OCI-LY7 (cell line): ENCODE measurements around the gene COL6A3. TPM values are rescaled to one million over a fixed set of nuclear protein-coding genes. Genes with fewer than 3 reads are reported as not detected.

ENCODE experiments used
- BruUV-seq: library from RNA; stranded (reverse); fragments of 400-500 nt; replicated peaks from 2 replicates; lab custom pipeline; 2021; lab: Mats Ljungman, UMichigan
- CTCF ChIA-PET: fragments of 300-600 bp; sonication (Branson Sonifier 250); formaldehyde crosslinking; loops from one replicate; lab custom pipeline; 2022; ENCODE audit warnings: antibody characterized with exemption; ENCODE audit not compliant: unreplicated experiment; lab: Charles Lee
- POLR2A ChIA-PET: fragments of 300-600 bp; sonication (Branson Sonifier 250); formaldehyde crosslinking; loops from one replicate; lab custom pipeline; 2022; ENCODE audit warnings: antibody characterized with exemption; lab: Charles Lee
- DNase-seq: peaks from one replicate; pipeline ENCODE4 v3.0.0-alpha.2; 2015; ENCODE audit warnings: low spot score
- H2AFZ ChIP-seq: fragments of 200-600 bp; sonication (generic), shearing (Covaris generic); 2 replicates; pipeline ENCODE4 v1.6.1; 2014; ENCODE audit warnings: mild to moderate bottlenecking, antibody characterized with exemption, low read length, moderate library complexity
- H3K27ac ChIP-seq: fragments of 200-600 bp; sonication (generic); 2 replicates; pipeline ENCODE4 v1.5.1; 2014; ENCODE audit warnings: mixed run types, low read depth, mild to moderate bottlenecking, moderate library complexity, low read length, inconsistent platforms; ENCODE audit not compliant: poor library complexity, severe bottlenecking
- H3K36me3 ChIP-seq: fragments of 200-600 bp; sonication (generic); 2 replicates; pipeline ENCODE4 v1.6.1; 2014; ENCODE audit warnings: mild to moderate bottlenecking, antibody characterized with exemption, low read length, moderate library complexity, mixed read lengths; ENCODE audit not compliant: insufficient read depth
- H3K4me1 ChIP-seq: fragments of 200-600 bp; sonication (generic); 2 replicates; pipeline ENCODE4 v1.5.1; 2014; ENCODE audit warnings: mild to moderate bottlenecking, low read length; ENCODE audit not compliant: insufficient read depth, poor library complexity, severe bottlenecking
- H3K4me2 ChIP-seq: fragments of 200-600 bp; sonication (generic); 2 replicates; pipeline ENCODE4 v1.6.1; 2014; ENCODE audit warnings: mild to moderate bottlenecking, low read length
- H3K4me3 ChIP-seq: fragments of 200-600 bp; sonication (generic); 2 replicates; pipeline ENCODE4 v1.5.1; 2014; ENCODE audit warnings: mild to moderate bottlenecking, low read depth, low read length; ENCODE audit not compliant: poor library complexity, severe bottlenecking
- H3K79me2 ChIP-seq: fragments of 200-600 bp; sonication (generic); 2 replicates; pipeline ENCODE4 v1.6.1; 2016; ENCODE audit warnings: low read depth, mild to moderate bottlenecking, low read length, moderate library complexity, mixed read lengths; ENCODE audit not compliant: insufficient read depth
- H3K9me2 ChIP-seq: fragments of 200-600 bp; sonication (generic); 2 replicates; pipeline ENCODE4 v1.6.1; 2016; ENCODE audit warnings: mild to moderate bottlenecking, low read length, mixed read lengths; ENCODE audit not compliant: insufficient read depth
- H3K9me3 ChIP-seq: fragments of 200-600 bp; sonication (generic); 2 replicates; pipeline ENCODE4 v1.6.1; 2014; ENCODE audit warnings: mild to moderate bottlenecking, mixed run types, low read length, mixed read lengths
- H4K20me1 ChIP-seq: fragments of 200-600 bp; sonication (generic); 2 replicates; pipeline ENCODE4 v1.6.1; 2014; ENCODE audit warnings: mild to moderate bottlenecking, antibody characterized with exemption, low read length, moderate library complexity, mixed read lengths; ENCODE audit not compliant: insufficient read depth
- EZH2phosphoT487 ChIP-seq: fragments of 200-600 bp; sonication (generic); IDR thresholded peaks from 2 replicates; pipeline ENCODE4 v1.6.1; 2018; ENCODE audit warnings: low read depth, borderline replicate concordance, mild to moderate bottlenecking, mixed run types, antibody characterized with exemption, low read length, moderate library complexity, mixed read lengths
- intact Hi-C: fragments of 100-400 bp; cut with micrococcal nuclease; formaldehyde crosslinking; loops from one replicate; pipeline ENCODE4 v1.10.0; 2022; ENCODE audit not compliant: unreplicated experiment
- total RNA-seq, 2 experiments: library from RNA; depleted of rRNA in 1 of 2; stranded (reverse); fragments of >200 nt in 1 of 2; shearing (Covaris generic) in 1 of 2; gene quantifications; 2 replicates each; pipeline ENCODE4 v1.2.3, GENCODE V29; 2014 to 2022
- TF ChIP-seq, protein P1 (sequence below): fragments of 200-600 bp; sonication (generic); conservative IDR thresholded peaks from 2 replicates; pipeline ENCODE4 v1.5.1; 2014; ENCODE audit warnings: mild to moderate bottlenecking, antibody characterized with exemption, low read length, moderate library complexity, mixed read lengths

Gene COL6A3
- total RNA-seq, 2 experiments from 2014 or later: not detected

DNA sequence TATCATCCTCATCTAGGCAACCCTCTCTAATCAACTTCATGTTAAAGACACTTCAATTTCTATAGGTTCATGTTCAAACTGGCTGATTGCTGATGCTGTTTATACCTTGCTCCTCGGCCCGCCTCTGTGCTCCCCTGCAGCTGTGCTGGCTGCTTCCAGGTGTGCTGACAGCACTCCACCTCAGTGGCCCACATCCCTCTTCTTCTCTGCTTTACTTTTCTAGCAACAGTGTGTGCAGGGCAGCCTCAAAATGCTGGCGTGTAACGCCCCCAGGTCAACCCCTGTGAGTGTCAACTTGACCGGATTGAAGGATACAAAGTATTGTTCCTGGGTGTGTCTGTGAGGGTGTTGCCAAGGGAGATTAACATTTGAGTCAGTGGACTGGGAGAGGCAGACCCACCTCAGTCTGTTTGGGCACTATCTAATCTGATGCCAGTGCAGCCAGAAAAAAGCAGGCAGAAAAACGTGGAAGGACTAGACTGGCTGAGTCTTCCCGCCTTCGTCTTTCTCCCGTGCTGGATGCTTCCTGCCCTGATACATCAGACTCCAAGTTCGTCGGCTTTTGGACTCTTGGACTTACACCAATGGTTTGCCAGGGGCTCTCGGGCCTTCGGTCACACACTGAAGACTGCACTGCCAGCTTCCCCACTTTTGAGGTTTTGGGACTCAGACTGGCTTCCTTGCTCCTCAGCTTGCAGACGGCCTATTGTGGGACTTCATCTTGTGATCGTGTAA is 94.7 kb downstream of the COL6A3 start:
- no peaks in the 10 kb centered on the region for H4K20me1 ChIP-seq
- no peak overlapping the region for H2AFZ ChIP-seq
- H3K79me2 ChIP-seq: no peaks in the 10 kb centered on the region
- ChIA-PET CTCF (no interaction called here), POLR2A (no interaction called here)
- H3K36me3 ChIP-seq: no peaks in the 10 kb centered on the region
- intact Hi-C loops: no loop called here
- BruUV-seq: no TSS peak
- no peak overlapping the region for H3K4me3 ChIP-seq
- no peak overlapping the region for H3K4me2 ChIP-seq
- no peaks in the 10 kb centered on the region for H3K4me1 ChIP-seq
- TF ChIP-seq, protein P1, sequence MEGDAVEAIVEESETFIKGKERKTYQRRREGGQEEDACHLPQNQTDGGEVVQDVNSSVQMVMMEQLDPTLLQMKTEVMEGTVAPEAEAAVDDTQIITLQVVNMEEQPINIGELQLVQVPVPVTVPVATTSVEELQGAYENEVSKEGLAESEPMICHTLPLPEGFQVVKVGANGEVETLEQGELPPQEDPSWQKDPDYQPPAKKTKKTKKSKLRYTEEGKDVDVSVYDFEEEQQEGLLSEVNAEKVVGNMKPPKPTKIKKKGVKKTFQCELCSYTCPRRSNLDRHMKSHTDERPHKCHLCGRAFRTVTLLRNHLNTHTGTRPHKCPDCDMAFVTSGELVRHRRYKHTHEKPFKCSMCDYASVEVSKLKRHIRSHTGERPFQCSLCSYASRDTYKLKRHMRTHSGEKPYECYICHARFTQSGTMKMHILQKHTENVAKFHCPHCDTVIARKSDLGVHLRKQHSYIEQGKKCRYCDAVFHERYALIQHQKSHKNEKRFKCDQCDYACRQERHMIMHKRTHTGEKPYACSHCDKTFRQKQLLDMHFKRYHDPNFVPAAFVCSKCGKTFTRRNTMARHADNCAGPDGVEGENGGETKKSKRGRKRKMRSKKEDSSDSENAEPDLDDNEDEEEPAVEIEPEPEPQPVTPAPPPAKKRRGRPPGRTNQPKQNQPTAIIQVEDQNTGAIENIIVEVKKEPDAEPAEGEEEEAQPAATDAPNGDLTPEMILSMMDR: no peak
- TF ChIP-seq EZH2phosphoT487: no peak
- no peak for DNase-seq
- no peaks in the 10 kb centered on the region for H3K9me2 ChIP-seq
- no peak overlapping the region for H3K27ac ChIP-seq
- no peaks in the 10 kb centered on the region for H3K9me3 ChIP-seq

DNA sequence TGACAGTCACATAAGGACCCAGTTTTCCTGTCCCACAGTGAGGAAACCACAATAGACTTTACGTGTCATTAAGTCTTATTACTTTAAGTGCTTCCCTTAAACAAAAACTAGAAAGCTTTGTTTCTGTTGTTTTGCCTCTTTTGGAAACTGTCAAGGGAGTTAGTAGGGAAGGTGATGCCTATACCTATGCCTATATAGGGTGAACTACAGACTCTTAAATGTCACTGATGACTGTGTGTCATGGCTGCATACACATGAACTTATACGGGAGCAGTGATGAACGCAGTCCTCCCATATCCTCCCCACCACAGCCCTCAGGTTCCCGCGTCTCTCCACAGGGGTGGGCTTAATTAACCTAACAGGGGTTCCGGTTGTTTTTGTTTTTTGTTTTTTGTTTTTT is 97.6 kb downstream of the COL6A3 start:
- CTCF ChIA-PET: no interaction called here
- POLR2A ChIA-PET: interaction anchor here (0.8 kb wide), 1 partner anchor 154 kb away, joined by 3 read pairs; no protein-coding TSS in a partner anchor
- H3K9me3 ChIP-seq: no peaks in the 10 kb centered on the region
- no peak overlapping the region for H2AFZ ChIP-seq
- H3K4me1 ChIP-seq: no peaks in the 10 kb centered on the region
- H3K36me3 ChIP-seq: no peaks in the 10 kb centered on the region
- no peaks in the 10 kb centered on the region for H4K20me1 ChIP-seq
- TF ChIP-seq, protein P1: no peak
- TF ChIP-seq EZH2phosphoT487: no peak
- intact Hi-C loops: no loop called here
- BruUV-seq: no TSS peak
- H3K9me2 ChIP-seq: no peaks in the 10 kb centered on the region
- no peak overlapping the region for H3K4me3 ChIP-seq
- H3K27ac ChIP-seq: no peak overlapping the region
- DNase-seq: no peak
- no peaks in the 10 kb centered on the region for H3K79me2 ChIP-seq
- H3K4me2 ChIP-seq: no peak overlapping the region

DNA sequence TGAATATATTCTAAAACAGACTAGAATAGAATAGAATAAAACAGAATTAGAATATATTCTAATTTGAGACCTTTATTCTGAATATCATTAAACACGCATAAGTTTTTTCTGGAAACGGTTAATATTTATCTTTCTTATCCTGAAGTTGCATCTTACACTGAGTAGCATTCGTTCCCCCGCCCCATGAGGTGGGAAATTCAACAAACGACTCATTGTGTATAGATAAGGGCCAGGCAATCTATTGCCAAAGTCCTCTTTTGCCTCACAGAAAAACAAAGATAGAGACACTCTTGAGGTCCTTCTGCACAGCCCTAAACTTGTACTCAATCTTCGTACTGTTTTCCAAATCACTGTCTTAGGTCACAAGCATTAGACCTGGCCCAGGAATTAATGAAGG is 98.1 kb downstream of the COL6A3 start:
- Histone ChIP-seq H4K20me1 (no peaks in the 10 kb centered on the region), H3K79me2 (no peaks in the 10 kb centered on the region), H3K4me3 (no peak overlapping the region), H2AFZ (no peak overlapping the region), H3K36me3 (no peaks in the 10 kb centered on the region), H3K27ac (no peak overlapping the region), H3K9me3 (no peaks in the 10 kb centered on the region), H3K4me1 (no peaks in the 10 kb centered on the region), H3K4me2 (no peak overlapping the region), H3K9me2 (no peaks in the 10 kb centered on the region)
- POLR2A ChIA-PET: no interaction called here
- CTCF ChIA-PET: no interaction called here
- BruUV-seq: no TSS peak
- intact Hi-C loops: no loop called here
- DNase-seq: no peak
- no peak for TF ChIP-seq EZH2phosphoT487
- TF ChIP-seq, protein P1: no peak
